GM18870 (cell line): ENCODE results near the gene HACD1.

Experiments used
- ATAC-seq: cut with Tn5 transposase; IDR thresholded peaks from one replicate; pipeline ENCODE4 v1.9.1; 2021; ENCODE audit warnings: moderate library complexity; ENCODE audit not compliant: unreplicated experiment

The HACD1 gene

GRCh38 chr10:17617031-17617911 is at the start of gene HACD1:
Gene HACD1, minus strand, starts transcription at chr10:17617374. Its CDS starts 35 bp downstream, at chr10:17617339.
- ATAC-seq: peak; percentile 57

GRCh38 chr10:17665747-17666146 is 48.6 kb upstream of the HACD1 start:
- no peak for ATAC-seq

- ATAC-seq: no peak
Observed at GRCh38 chr10:17663450-17663849, 46.3 kb upstream of the HACD1 start.

- ATAC-seq: no peak
Observed at GRCh38 chr10:17662193-17663138, 45.3 kb upstream of the HACD1 start.

- no peak for ATAC-seq
Observed at GRCh38 chr10:17661510-17661909, 44.3 kb upstream of the HACD1 start.

- ATAC-seq: no peak
Observed at GRCh38 chr10:17660921-17661320, 43.7 kb upstream of the HACD1 start.

GRCh38 chr10:17659365-17659764 is 42.2 kb upstream of the HACD1 start:
- no peak for ATAC-seq

- no peak for ATAC-seq
Observed at GRCh38 chr10:17657103-17657500, 39.9 kb upstream of the HACD1 start.

- peak; percentile 90 for ATAC-seq
Observed at GRCh38 chr10:17655567-17656146, 38.5 kb upstream of the HACD1 start.

- peak; percentile 10 for ATAC-seq
Observed at GRCh38 chr10:17655009-17655408, 37.8 kb upstream of the HACD1 start.

- ATAC-seq: peak; percentile 43
Observed at GRCh38 chr10:17652585-17652984, 35.4 kb upstream of the HACD1 start.

GRCh38 chr10:17651896-17652295 is 34.7 kb upstream of the HACD1 start:
- ATAC-seq: no peak

- ATAC-seq: no peak
Observed at GRCh38 chr10:17650416-17650815, 33.2 kb upstream of the HACD1 start.

GRCh38 chr10:17649836-17650235 is 32.7 kb upstream of the HACD1 start:
- ATAC-seq: no peak

GRCh38 chr10:17649052-17649451 is 31.9 kb upstream of the HACD1 start:
- ATAC-seq: no peak

GRCh38 chr10:17648243-17649035 is 31.3 kb upstream of the HACD1 start:
- no peak for ATAC-seq

- no peak for ATAC-seq
Observed at GRCh38 chr10:17647326-17647725, 30.2 kb upstream of the HACD1 start.

GRCh38 chr10:17645621-17646345 is 28.6 kb upstream of the HACD1 start:
- ATAC-seq: no peak

GRCh38 chr10:17644485-17644943 is 27.3 kb upstream of the HACD1 start:
- peak; percentile 25 for ATAC-seq
